Activated T-helper 1 cell treated with anti-CD3 and anti-CD28 coated beads, Interleukin-12 subunit alpha, Interleukin-12 subunit beta, Interleukin-2, Interleukin-4 antibody, amounts not matched to agents 30 ng/mL and 10 ng/mL and 1 ng/mL, durations not matched to agents 14 hours and 24 hours and 36 hours (primary cell): ENCODE measurements around the gene INAVA. TPM values are rescaled to one million over a fixed set of nuclear protein-coding genes. Genes with fewer than 3 reads are reported as not detected.

ENCODE experiments used
- total RNA-seq: library from RNA; stranded (reverse); gene quantifications from 2 replicates; pipeline ENCODE4 v1.2.3, GENCODE V29; 2022

INAVA gene
- total RNA-seq, 1 donor from 2014 or later, result 0.16 TPM

Other genes starting within 250 kb of the INAVA start
- gene DDX59, start 225.0 kb upstream of the INAVA start, total RNA-seq, result 13.8 and 14.4 TPM in 2 replicates
- gene CAMSAP2, start 156.0 kb upstream of the INAVA start, total RNA-seq, result 0.83 and 1.3 TPM in 2 replicates
- gene GPR25, start 21.9 kb upstream of the INAVA start, total RNA-seq, result not detected in 2 replicates
- gene KIF21B, start 128.8 kb downstream of the INAVA start, total RNA-seq, result 50.4 and 52.0 TPM in 2 replicates
- not detected in 2 replicates for gene CACNA1S, start 217.5 kb downstream of the INAVA start, total RNA-seq
- not detected in 2 replicates for gene ASCL5, start 232.3 kb downstream of the INAVA start, total RNA-seq